H1 (cell line): ENCODE data around the gene ADD3. TPM values are rescaled to one million over a fixed set of nuclear protein-coding genes. Genes with fewer than 3 reads are reported as not detected.

ENCODE experiments used
- CTCF ChIA-PET: fragments of 300-600 bp; sonication (Branson Sonifier 250); formaldehyde crosslinking; loops from one replicate; lab custom pipeline; 2021; ENCODE audit not compliant: partially characterized antibody; lab: Charles Lee
- POLR2A ChIA-PET: fragments of 300-600 bp; sonication (Branson Sonifier 250); formaldehyde crosslinking; loops from one replicate; lab custom pipeline; 2021; ENCODE audit warnings: inconsistent platforms; ENCODE audit not compliant: partially characterized antibody; lab: Charles Lee
- DNase-seq, 2 experiments: peaks; one replicate each; pipeline versions ENCODE4 v3.0.0 to v3.0.0-alpha.2; 2010 to 2022; ENCODE audit warnings: low spot score in 2 of 2, low read depth in 1 of 2, mixed read lengths in 1 of 2
- FAIRE-seq: peaks from 2 replicates; lab custom pipeline; 2011; peaks lifted over from hg19 to GRCh38; lab: Jason Lieb, UNC
- H2AFZ ChIP-seq: 2 replicates; pipeline ENCODE4 v1.8.1; 2012; ENCODE audit warnings: low read length, inconsistent platforms
- H2AK5ac ChIP-seq: 2 replicates; pipeline ENCODE4 v1.6.1; 2013; ENCODE audit warnings: low read depth, low read length
- H2BK120ac ChIP-seq: replicated peaks from 2 replicates; pipeline ENCODE3; 2013; ENCODE audit warnings: low read depth, low read length, inconsistent platforms
- H2BK12ac ChIP-seq: 2 replicates; pipeline ENCODE4 v1.6.1; 2013; ENCODE audit warnings: low read depth, low read length
- H2BK15ac ChIP-seq: 2 replicates; pipeline ENCODE4 v1.6.1; 2013; ENCODE audit warnings: low read length
- H2BK20ac ChIP-seq: 2 replicates; pipeline ENCODE4 v1.6.1; 2013; ENCODE audit warnings: low read length
- H2BK5ac ChIP-seq: 2 replicates; pipeline ENCODE4 v1.6.1; 2013; ENCODE audit warnings: low read depth, low read length
- H3K14ac ChIP-seq: 2 replicates; pipeline ENCODE4 v1.6.1; 2013; ENCODE audit warnings: inconsistent platforms; ENCODE audit not compliant: insufficient read length
- H3K18ac ChIP-seq: 2 replicates; pipeline ENCODE4 v1.6.1; 2013; ENCODE audit warnings: low read length; ENCODE audit errors: extremely low read depth
- H3K23ac ChIP-seq: 2 replicates; pipeline ENCODE4 v1.6.1; 2013; ENCODE audit warnings: inconsistent platforms; ENCODE audit not compliant: insufficient read length
- H3K23me2 ChIP-seq: 2 replicates; pipeline ENCODE4 v1.6.1; 2013; ENCODE audit warnings: low read depth, low read length
- H3K27ac ChIP-seq: 2 replicates; pipeline ENCODE4 v1.6.1; 2011; ENCODE audit warnings: low read depth, low read length, inconsistent platforms
- H3K27me3 ChIP-seq, 4 experiments: replicated peaks in 1 of 4; 1 replicate in 1 of 4; 2 replicates in 3 of 4; pipeline versions ENCODE4 v1.6.1 to v1.8.1; 2011 to 2013; ENCODE audit warnings: low read length in 3 of 4, mild to moderate bottlenecking in 3 of 4, inconsistent platforms in 2 of 4, mixed read lengths in 2 of 4, moderate library complexity in 1 of 4; ENCODE audit not compliant: control insufficient read depth in 3 of 4, insufficient read depth in 3 of 4; ENCODE audit errors: extremely low read depth in 1 of 4
- H3K36me3 ChIP-seq, 4 experiments: 2 replicates each; pipeline versions ENCODE4 v1.6.1 to v1.8.1; 2011 to 2013; ENCODE audit warnings: mild to moderate bottlenecking in 4 of 4, low read length in 3 of 4, moderate library complexity in 2 of 4, control low read depth in 1 of 4, inconsistent platforms in 1 of 4; ENCODE audit not compliant: insufficient read depth in 4 of 4, control insufficient read depth in 2 of 4
- H3K4ac ChIP-seq: replicated peaks from 2 replicates; pipeline ENCODE3; 2013; ENCODE audit warnings: low read length, low read depth, mixed read lengths, inconsistent platforms; ENCODE audit not compliant: insufficient read length
- H3K4me1 ChIP-seq, 4 experiments: replicated peaks in 1 of 4; 1 replicate in 1 of 4; 2 replicates in 3 of 4; pipeline versions ENCODE4 v1.6.1 to v1.8.1; 2011 to 2013; ENCODE audit warnings: low read length in 3 of 4, inconsistent platforms in 2 of 4, mixed read lengths in 1 of 4; ENCODE audit not compliant: insufficient read depth in 4 of 4, control insufficient read depth in 3 of 4
- H3K4me2 ChIP-seq, 2 experiments: 2 replicates each; pipeline versions ENCODE4 v1.6.1 to v1.8.1; 2011 to 2013; ENCODE audit warnings: low read depth in 2 of 2, low read length in 2 of 2, control low read depth in 1 of 2, inconsistent platforms in 1 of 2, mild to moderate bottlenecking in 1 of 2; ENCODE audit not compliant: insufficient read depth in 1 of 2
- H3K4me3 ChIP-seq, 4 experiments: fragments of 200-600, 300-600 bp in 1 of 4; sonication (generic), shearing (Covaris generic), sonication (Bioruptor Twin) in 1 of 4; 2 replicates each; pipeline versions ENCODE4 v1.5.1 to v1.8.1; 2011 to 2016; ENCODE audit warnings: low read length in 4 of 4, low read depth in 3 of 4, control low read depth in 2 of 4, inconsistent platforms in 2 of 4, mild to moderate bottlenecking in 2 of 4, mixed read lengths in 1 of 4, moderate library complexity in 1 of 4; ENCODE audit not compliant: insufficient read depth in 2 of 4; ENCODE audit errors: extremely low read depth in 1 of 4
- H3K56ac ChIP-seq: replicated peaks from 2 replicates; pipeline ENCODE3; 2013; ENCODE audit warnings: low read depth, mild to moderate bottlenecking, mixed read lengths, low read length, inconsistent platforms; ENCODE audit not compliant: insufficient read length
- H3K79me1 ChIP-seq: 2 replicates; pipeline ENCODE4 v1.6.1; 2013; ENCODE audit warnings: low read depth, low read length, control low read depth
- H3K79me2 ChIP-seq, 2 experiments: 2 replicates each; pipeline versions ENCODE4 v1.6.1 to v1.8.1; 2012 to 2013; ENCODE audit warnings: low read length in 2 of 2, mild to moderate bottlenecking in 2 of 2, inconsistent platforms in 1 of 2; ENCODE audit not compliant: insufficient read depth in 2 of 2, control insufficient read depth in 1 of 2
- H3K9ac ChIP-seq, 4 experiments: replicated peaks in 1 of 4; 1 replicate in 1 of 4; 2 replicates in 3 of 4; pipeline versions ENCODE4 v1.6.1 to v1.8.1; 2011 to 2013; ENCODE audit warnings: low read depth in 3 of 4, low read length in 3 of 4, control low read depth in 2 of 4, mild to moderate bottlenecking in 2 of 4, moderate library complexity in 2 of 4, inconsistent platforms in 1 of 4; ENCODE audit errors: extremely low read depth in 1 of 4
- H3K9me3 ChIP-seq, 2 experiments: 2 replicates each; pipeline versions ENCODE4 v1.6.1 to v1.8.1; 2012 to 2013; ENCODE audit warnings: mild to moderate bottlenecking in 2 of 2, moderate library complexity in 2 of 2, control low read depth in 1 of 2, inconsistent platforms in 1 of 2, low read depth in 1 of 2, low read length in 1 of 2, mixed read lengths in 1 of 2; ENCODE audit not compliant: insufficient read depth in 2 of 2
- H4K20me1 ChIP-seq, 2 experiments: replicated peaks in 1 of 2; 2 replicates each; pipeline versions ENCODE3 to v1.8.1; 2011 to 2013; ENCODE audit warnings: inconsistent platforms in 2 of 2, low read length in 2 of 2, mild to moderate bottlenecking in 1 of 2; ENCODE audit not compliant: insufficient read depth in 2 of 2, control insufficient read depth in 1 of 2
- H4K5ac ChIP-seq: 2 replicates; pipeline ENCODE4 v1.6.1; 2013; ENCODE audit warnings: low read length, low read depth, mixed read lengths, inconsistent platforms; ENCODE audit not compliant: insufficient read length
- H4K8ac ChIP-seq: 2 replicates; pipeline ENCODE4 v1.8.0; 2013; ENCODE audit warnings: mild to moderate bottlenecking, moderate library complexity, low read length, inconsistent platforms; ENCODE audit not compliant: insufficient read depth; ENCODE audit errors: extremely low read depth
- H4K91ac ChIP-seq: replicated peaks from 2 replicates; pipeline ENCODE3; 2013; ENCODE audit warnings: low read length, mixed read lengths, inconsistent platforms; ENCODE audit not compliant: insufficient read length
- TBP ChIP-seq: IDR thresholded peaks from 2 replicates; pipeline ENCODE4 v1.6.1; 2011; ENCODE audit warnings: low read depth, low read length, improper control_type of control experiment
- TEAD4 ChIP-seq: IDR thresholded peaks from 2 replicates; pipeline ENCODE4 v1.6.1; 2012; ENCODE audit warnings: low read depth, low read length, inconsistent platforms, mixed read lengths
- WGBS, 2 experiments: shearing (Covaris generic) in 1 of 2; methylation state at CpG; one replicate each; pipeline versions ENCODE4 v1.1.6 to v1.1.7; 2013 to 2015; ENCODE audit warnings: low lambda C conversion rate in 2 of 2, mixed read lengths in 2 of 2, inconsistent platforms in 1 of 2, low coverage in 1 of 2, missing lambda C conversion rate in 1 of 2; ENCODE audit not compliant: insufficient replicate concordance in 2 of 2, insufficient coverage in 1 of 2, insufficient read length in 1 of 2; ENCODE audit errors: extremely low coverage in 1 of 2, missing lambda C conversion rate in 1 of 2; 5-methylcytosine and 5-hydroxymethylcytosine counted together
- polyA plus RNA-seq, 7 experiments: library from polyadenylated mRNA; depleted of rRNA in 3 of 7; stranded (reverse) in 5 of 7; unstranded in 2 of 7; fragments of >200 nt in 5 of 7; fragments of 200-250 nt in 2 of 7; gene quantifications; 1 replicate in 5 of 7; 2 replicates in 1 of 7; 4 replicates in 1 of 7; pipeline versions ENCODE4 v1.2.1 to v1.2.3, GENCODE V29; 2011 to 2013; ENCODE audit warnings: missing spikeins in 2 of 7, mixed read lengths in 2 of 7
- total RNA-seq: library from RNA; stranded (reverse); fragmentation: NEBNext Ultra II Directional; extraction: Animal tissue kit (Norgen Biotek cat#: 25700); gene quantifications from 2 replicates; pipeline ENCODE4 v1.2.1, GENCODE V29; 2021

The ADD3 gene
- total and polyA plus RNA-seq, 2 of the 8 experiments (the other 6 are each of a cell fraction or from before 2014, with no cell fraction given), result 44.7 to 85.6 TPM

DNA sequence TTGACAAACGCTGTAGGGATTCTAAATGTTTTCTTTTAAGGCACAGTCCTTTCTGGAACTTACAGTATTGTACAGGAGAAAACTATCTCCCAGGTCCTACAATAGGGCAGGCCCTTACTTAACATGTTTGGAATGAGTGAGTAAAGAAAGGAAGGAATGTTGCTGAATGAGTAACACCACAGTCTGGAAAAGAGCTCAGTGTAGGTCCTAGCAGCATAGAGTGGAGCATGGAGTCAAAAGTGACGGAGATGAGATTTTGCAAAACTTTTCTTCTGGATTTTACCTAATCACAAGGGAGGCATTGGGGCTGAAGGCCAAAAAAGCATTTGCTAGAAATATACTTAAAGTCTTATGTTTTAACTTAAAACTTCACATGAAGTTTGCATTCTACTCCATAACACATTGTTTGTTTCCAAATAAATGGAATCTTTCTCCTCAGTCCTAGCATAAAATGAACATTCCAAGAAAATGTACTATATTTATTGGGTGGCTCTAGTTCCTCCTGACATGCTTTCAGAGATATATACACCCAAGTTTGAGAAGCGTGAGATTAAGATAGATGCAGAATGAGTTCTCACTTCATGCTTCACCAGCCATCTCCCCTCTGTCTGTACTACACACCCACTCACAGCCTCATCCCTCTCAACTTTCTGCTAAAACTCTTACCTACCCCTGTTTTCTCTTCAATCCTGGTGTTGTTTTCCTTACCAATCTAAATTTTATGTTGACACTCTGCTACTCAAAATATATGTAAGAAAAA is 20.2 kb upstream of the ADD3 start:
- H3K4me2 ChIP-seq, result no peak overlapping the region
- FAIRE-seq, result no peak
- H3K27ac ChIP-seq, result no peak overlapping the region

More for the DNA sequence above, 20.2 kb upstream of the ADD3 start:
- H3K4me1 ChIP-seq, result no peaks in the 10 kb centered on the region
- no peak overlapping the region for H2BK12ac ChIP-seq
- H3K4me3 ChIP-seq, result no peak overlapping the region
- TF ChIP-seq TBP, result no peak
- TF ChIP-seq TEAD4, result 0 out of 2 replicates have a peak, but pooled peaks have one; percentile 4
- H3K56ac ChIP-seq, result no peak overlapping the region
- no peak overlapping the region for H3K23ac ChIP-seq
- H2BK5ac ChIP-seq, result no peak overlapping the region
- H4K91ac ChIP-seq, result no peak overlapping the region
- H3K14ac ChIP-seq, result no peak overlapping the region
- ChIA-PET CTCF (interaction anchor here (0.7 to 7.7 kb wide), 13 partner anchors 8 to 189 kb away, joined by 3 to 90 read pairs (median 4); no protein-coding TSS in a partner anchor), POLR2A (interaction anchor here (1.0 to 2.9 kb wide), 2 partner anchors 11 to 20 kb away, joined by 4 to 8 read pairs; partner anchors contain the start of gene ADD3)
- H2AFZ ChIP-seq, result no peak overlapping the region
- H3K23me2 ChIP-seq, result no peaks in the 10 kb centered on the region
- H3K27me3 ChIP-seq, result no peaks in the 10 kb centered on the region
- no peak overlapping the region for H2BK120ac ChIP-seq
- H3K9ac ChIP-seq, result no peak overlapping the region
- no peak overlapping the region for H4K5ac ChIP-seq
- no peaks in the 10 kb centered on the region for H3K79me2 ChIP-seq
- WGBS, 2 experiments, result 87% methylated on average over 3 of the region's 3 CpGs; no CpG with 5 or more reads in 1 of the 2 experiments
- H4K20me1 ChIP-seq, result no peaks in the 10 kb centered on the region
- no peaks in the 10 kb centered on the region for H3K79me1 ChIP-seq
- no peak overlapping the region for H2BK15ac ChIP-seq
- no peak overlapping the region for H2BK20ac ChIP-seq
- DNase-seq, result no peak
- no peak overlapping the region for H3K4ac ChIP-seq
- H3K9me3 ChIP-seq, result no peaks in the 10 kb centered on the region
- H3K36me3 ChIP-seq, result no peaks in the 10 kb centered on the region
- H2AK5ac ChIP-seq, result no peak overlapping the region
- H4K8ac ChIP-seq, result no peak overlapping the region
- H3K18ac ChIP-seq, result no peak overlapping the region
